Measurements from ENCODE around the gene TLK2.

Gene TLK2

GRCh38 chr17:62614142-62614541 lies 135.5 kb downstream of the TLK2 start:
- TF ChIP-seq CTCF (conservative IDR thresholded peaks at IDR 0.05) = no peak

GRCh38 chr17:62615503-62615902 lies 136.9 kb downstream of the TLK2 start:
- no peak for TF ChIP-seq CTCF (conservative IDR thresholded peaks at IDR 0.05)
- no peak overlapping the region for H3K27ac ChIP-seq

More at GRCh38 chr17:62614142-62614541, 135.5 kb downstream of the TLK2 start:
- H3K27ac ChIP-seq = no peak overlapping the region

GRCh38 chr17:62616993-62617893 lies 138.6 kb downstream of the TLK2 start:
- no peak for TF ChIP-seq CTCF (conservative IDR thresholded peaks at IDR 0.05)
- H3K27ac ChIP-seq = no peak overlapping the region

GRCh38 chr17:62617894-62618472 lies 139.4 kb downstream of the TLK2 start:
- TF ChIP-seq CTCF (conservative IDR thresholded peaks at IDR 0.05) = no peak
- H3K27ac ChIP-seq = no peak overlapping the region

- H3K27ac ChIP-seq = no peak overlapping the region
- TF ChIP-seq CTCF (conservative IDR thresholded peaks at IDR 0.05) = no peak
Observed at GRCh38 chr17:62618647-62619416, 140.2 kb downstream of the TLK2 start.

- TF ChIP-seq CTCF (conservative IDR thresholded peaks at IDR 0.05) = no peak
- H3K27ac ChIP-seq = no peak overlapping the region
Observed at GRCh38 chr17:62619417-62620155, 141.0 kb downstream of the TLK2 start.

All from VCaP (cell line).